ENCODE results near the gene MUC5B. TPM values are rescaled to one million over a fixed set of nuclear protein-coding genes. Genes with fewer than 3 reads are reported as not detected.

MUC5B gene
- total and polyA plus RNA-seq, 7 experiments from 2014 or later: not detected

GRCh38 chr11:1258401-1259075, 35.7 kb downstream of the MUC5B start:
- no peaks in the 10 kb centered on the region for H3K27me3 ChIP-seq (ENCODE audit: control insufficient read depth in 2 of 2, insufficient read depth in 2 of 2, low read length in 2 of 2)
- Mint-ChIP-seq H3K4me1 (peaks cover 0 to 15% (median 5%) of the 10 kb centered on the region in 7 donors), H3K27me3 (no peaks in the 10 kb centered on the region), H3K36me3 (no peaks in the 10 kb centered on the region), H3K4me3 (no peak overlapping the region), H3K27ac (no peak overlapping the region), H3K9me3 (peaks cover 0 to 1% (median 0%) of the 10 kb centered on the region in 11 donors)
- CTCF ChIA-PET: no interaction called here
- H3K4me3 ChIP-seq (ENCODE audit: low read length): no peak overlapping the region
- DNase-seq (no peak), ATAC-seq (no peak)
- intact Hi-C loops (cut with micrococcal nuclease): no loop called here
- no peaks in the 10 kb centered on the region for H3K36me3 ChIP-seq (ENCODE audit: control insufficient read depth in 2 of 3, insufficient read depth in 3 of 3, low read length in 3 of 3)
- H3K27ac ChIP-seq (ENCODE audit: low read depth, low read length): no peak overlapping the region
- POLR2A ChIA-PET: no interaction called here
- H3K4me1 ChIP-seq (ENCODE audit: control insufficient read depth in 2 of 2, insufficient read depth in 2 of 2, low read length in 2 of 2): peaks cover 13 to 15% of the 10 kb centered on the region in 2 donors
- H3K9me3 ChIP-seq (ENCODE audit: control insufficient read depth in 2 of 3, low read length in 3 of 3): no peaks in the 10 kb centered on the region

- no peaks in the 10 kb centered on the region for H3K27me3 ChIP-seq (ENCODE audit: control insufficient read depth in 2 of 2, insufficient read depth in 2 of 2, low read length in 2 of 2)
- no peak for ATAC-seq
- no peaks in the 10 kb centered on the region for H3K36me3 ChIP-seq (ENCODE audit: control insufficient read depth in 2 of 3, insufficient read depth in 3 of 3, low read length in 3 of 3)
- ChIA-PET CTCF (no interaction called here), POLR2A (no interaction called here)
- no peak for DNase-seq
- Mint-ChIP-seq H3K27ac (no peak overlapping the region), H3K4me3 (peak overlapping the region in 1 of 10 donors; percentile 46), H3K4me1 (peaks cover 0 to 17% (median 6%) of the 10 kb centered on the region in 7 donors), H3K27me3 (no peaks in the 10 kb centered on the region), H3K36me3 (no peaks in the 10 kb centered on the region), H3K9me3 (no peaks in the 10 kb centered on the region)
- intact Hi-C loops (cut with micrococcal nuclease): no loop called here
- peaks cover 13 to 15% of the 10 kb centered on the region in 2 donors for H3K4me1 ChIP-seq (ENCODE audit: control insufficient read depth in 2 of 2, insufficient read depth in 2 of 2, low read length in 2 of 2)
- H3K9me3 ChIP-seq (ENCODE audit: control insufficient read depth in 2 of 3, low read length in 3 of 3): no peaks in the 10 kb centered on the region
- H3K4me3 ChIP-seq (ENCODE audit: low read length): no peak overlapping the region
- no peak overlapping the region for H3K27ac ChIP-seq (ENCODE audit: low read depth, low read length)
Observed at GRCh38 chr11:1259076-1259461, 36.2 kb downstream of the MUC5B start.

GRCh38 chr11:1259561-1259960, 36.7 kb downstream of the MUC5B start:
- no peaks in the 10 kb centered on the region for H3K27me3 ChIP-seq (ENCODE audit: control insufficient read depth in 2 of 2, insufficient read depth in 2 of 2, low read length in 2 of 2)
- H3K9me3 Mint-ChIP-seq: peaks cover 0 to 3% (median 2%) of the 10 kb centered on the region in 11 donors
- no peak overlapping the region for H3K27ac Mint-ChIP-seq
- ATAC-seq (no peak), DNase-seq (no peak)
- intact Hi-C loops (cut with micrococcal nuclease): no loop called here
- CTCF ChIA-PET: no interaction called here
- H3K36me3 Mint-ChIP-seq: peaks cover 0 to 3% (median 2%) of the 10 kb centered on the region in 5 donors
- peaks cover 0 to 21% (median 10%) of the 10 kb centered on the region in 7 donors for H3K4me1 Mint-ChIP-seq
- H3K4me1 ChIP-seq (ENCODE audit: control insufficient read depth in 2 of 2, insufficient read depth in 2 of 2, low read length in 2 of 2): peaks cover 13 to 15% of the 10 kb centered on the region in 2 donors
- no peak overlapping the region for H3K27ac ChIP-seq (ENCODE audit: low read depth, low read length)
- H3K9me3 ChIP-seq (ENCODE audit: control insufficient read depth in 2 of 3, low read length in 3 of 3): no peaks in the 10 kb centered on the region
- no peak overlapping the region for H3K4me3 ChIP-seq (ENCODE audit: low read length)
- peak overlapping the region in 1 of 10 donors; percentile 46 for H3K4me3 Mint-ChIP-seq
- POLR2A ChIA-PET: no interaction called here
- H3K36me3 ChIP-seq (ENCODE audit: control insufficient read depth in 2 of 3, insufficient read depth in 3 of 3, low read length in 3 of 3): no peaks in the 10 kb centered on the region
- H3K27me3 Mint-ChIP-seq: no peaks in the 10 kb centered on the region

GRCh38 chr11:1260023-1260501, 37.2 kb downstream of the MUC5B start:
- intact Hi-C loops (cut with micrococcal nuclease): loop anchor here (5.0 to 10.0 kb wide), 4 partner anchors 55 to 753 kb away; partner anchors contain the start of gene RNH1 (in 1 of the 2)
- ATAC-seq (peak; percentile 48), DNase-seq (peak in 4 of 9 donors; percentile 13 to 36 (median 24))
- no peak overlapping the region for H3K27ac Mint-ChIP-seq
- Histone ChIP-seq H3K27ac (ENCODE audit: low read depth, low read length) (no peak overlapping the region), H3K4me1 (ENCODE audit: control insufficient read depth in 2 of 2, insufficient read depth in 2 of 2, low read length in 2 of 2) (peaks cover 13 to 15% of the 10 kb centered on the region in 2 donors), H3K36me3 (ENCODE audit: control insufficient read depth in 2 of 3, insufficient read depth in 3 of 3, low read length in 3 of 3) (no peaks in the 10 kb centered on the region), H3K9me3 (ENCODE audit: control insufficient read depth in 2 of 3, low read length in 3 of 3) (no peaks in the 10 kb centered on the region), H3K4me3 (ENCODE audit: low read length) (no peak overlapping the region), H3K27me3 (ENCODE audit: control insufficient read depth in 2 of 2, insufficient read depth in 2 of 2, low read length in 2 of 2) (no peaks in the 10 kb centered on the region)
- POLR2A ChIA-PET: interaction anchor here (1.3 kb wide), 1 partner anchor 44 kb away, joined by 6 read pairs; no protein-coding TSS in a partner anchor
- peaks cover 0 to 24% (median 12%) of the 10 kb centered on the region in 7 donors for H3K4me1 Mint-ChIP-seq
- H3K36me3 Mint-ChIP-seq: peaks cover 0 to 5% (median 4%) of the 10 kb centered on the region in 5 donors
- no peak overlapping the region for H3K4me3 Mint-ChIP-seq
- CTCF ChIA-PET: no interaction called here
- H3K9me3 Mint-ChIP-seq: peaks cover 0 to 7% (median 3%) of the 10 kb centered on the region in 11 donors
- H3K27me3 Mint-ChIP-seq: no peaks in the 10 kb centered on the region

GRCh38 chr11:1260620-1261019, 37.8 kb downstream of the MUC5B start:
- no peak for DNase-seq
- POLR2A ChIA-PET: interaction anchor here (1.3 kb wide), 1 partner anchor 44 kb away, joined by 6 read pairs; no protein-coding TSS in a partner anchor

GRCh38 chr11:1261241-1262071, 38.6 kb downstream of the MUC5B start:
- peaks cover 0 to 5% (median 4%) of the 10 kb centered on the region in 5 donors for H3K36me3 Mint-ChIP-seq
- peaks cover 0 to 25% (median 12%) of the 10 kb centered on the region in 7 donors for H3K4me1 Mint-ChIP-seq
- H3K27ac ChIP-seq (ENCODE audit: low read depth, low read length): peak overlapping the region; percentile 89
- H3K4me3 ChIP-seq (ENCODE audit: low read length): no peak overlapping the region
- no peaks in the 10 kb centered on the region for H3K27me3 Mint-ChIP-seq
- ATAC-seq (no peak), DNase-seq (no peak)
- peaks cover 0 to 8% (median 3%) of the 10 kb centered on the region in 11 donors for H3K9me3 Mint-ChIP-seq
- ChIA-PET CTCF (interaction anchor here (1.7 kb wide), 1 partner anchor 59 kb away, joined by 4 read pairs; no protein-coding TSS in a partner anchor), POLR2A (interaction anchor here (0.6 to 2.3 kb wide), 6 partner anchors 43 to 1045 kb away, joined by 3 to 13 read pairs (median 4); partner anchors contain the start of genes BRSK2 and TOLLIP)
- no peaks in the 10 kb centered on the region for H3K9me3 ChIP-seq (ENCODE audit: control insufficient read depth in 2 of 3, low read length in 3 of 3)
- no peaks in the 10 kb centered on the region for H3K36me3 ChIP-seq (ENCODE audit: control insufficient read depth in 2 of 3, insufficient read depth in 3 of 3, low read length in 3 of 3)
- H3K27me3 ChIP-seq (ENCODE audit: control insufficient read depth in 2 of 2, insufficient read depth in 2 of 2, low read length in 2 of 2): no peaks in the 10 kb centered on the region
- peak overlapping the region in 6 of 9 donors; percentile 78 to 95 (median 88) for H3K27ac Mint-ChIP-seq
- peaks cover 13 to 15% of the 10 kb centered on the region in 2 donors for H3K4me1 ChIP-seq (ENCODE audit: control insufficient read depth in 2 of 2, insufficient read depth in 2 of 2, low read length in 2 of 2)
- intact Hi-C loops (cut with micrococcal nuclease): loop anchor here (1.0 to 10.0 kb wide), 8 partner anchors 48 to 754 kb away; partner anchors contain the start of genes TOLLIP (in 2 of the 2), BRSK2 (in 1 of the 2) and RNH1 (in 1 of the 2)
- peak overlapping the region in 8 of 10 donors; percentile 7 to 90 (median 85) for H3K4me3 Mint-ChIP-seq

More at GRCh38 chr11:1260620-1261019, 37.8 kb downstream of the MUC5B start:
- Mint-ChIP-seq H3K27ac (peak overlapping the region in 2 of 9 donors; percentile 52 to 64), H3K4me3 (peak overlapping the region in 2 of 10 donors; percentile 29 to 33), H3K36me3 (peaks cover 0 to 5% (median 4%) of the 10 kb centered on the region in 5 donors), H3K4me1 (peaks cover 0 to 25% (median 12%) of the 10 kb centered on the region in 7 donors), H3K9me3 (peaks cover 0 to 8% (median 3%) of the 10 kb centered on the region in 11 donors), H3K27me3 (no peaks in the 10 kb centered on the region)
- CTCF ChIA-PET: no interaction called here
- ATAC-seq: no peak
- no peak overlapping the region for H3K4me3 ChIP-seq (ENCODE audit: low read length)
- no peaks in the 10 kb centered on the region for H3K36me3 ChIP-seq (ENCODE audit: control insufficient read depth in 2 of 3, insufficient read depth in 3 of 3, low read length in 3 of 3)
- H3K9me3 ChIP-seq (ENCODE audit: control insufficient read depth in 2 of 3, low read length in 3 of 3): no peaks in the 10 kb centered on the region
- intact Hi-C loops (cut with micrococcal nuclease): loop anchor here (5.0 to 10.0 kb wide), 4 partner anchors 56 to 753 kb away; partner anchors contain the start of gene RNH1 (in 1 of the 2)
- peaks cover 13 to 15% of the 10 kb centered on the region in 2 donors for H3K4me1 ChIP-seq (ENCODE audit: control insufficient read depth in 2 of 2, insufficient read depth in 2 of 2, low read length in 2 of 2)
- no peak overlapping the region for H3K27ac ChIP-seq (ENCODE audit: low read depth, low read length)
- H3K27me3 ChIP-seq (ENCODE audit: control insufficient read depth in 2 of 2, insufficient read depth in 2 of 2, low read length in 2 of 2): no peaks in the 10 kb centered on the region

Data from naive thymus-derived CD4-positive, alpha-beta T cell (primary cell).